HUES6 (cell line): ENCODE results near the gene HS1BP3.

Experiments used
- H3K27ac ChIP-seq: 2 replicates; pipeline ENCODE4 v1.7.0; 2013; ENCODE audit warnings: low read depth, mild to moderate bottlenecking, low read length, inconsistent platforms
- H3K27me3 ChIP-seq: 2 replicates; pipeline ENCODE4 v1.6.1; 2013; ENCODE audit warnings: low read length; ENCODE audit not compliant: control insufficient read depth, insufficient read depth
- H3K36me3 ChIP-seq: 2 replicates; pipeline ENCODE4 v1.6.1; 2013; ENCODE audit warnings: low read length; ENCODE audit not compliant: control insufficient read depth, insufficient read depth
- H3K4me1 ChIP-seq: 2 replicates; pipeline ENCODE4 v1.6.1; 2013; ENCODE audit warnings: low read length; ENCODE audit not compliant: control insufficient read depth, insufficient read depth
- H3K4me3 ChIP-seq: 2 replicates; pipeline ENCODE4 v1.5.1; 2013; ENCODE audit warnings: low read depth, low read length
- H3K9ac ChIP-seq: one replicate; pipeline ENCODE4 v1.6.1; 2013; ENCODE audit warnings: mild to moderate bottlenecking, low read length
- H3K9me3 ChIP-seq: 2 replicates; pipeline ENCODE4 v1.6.1; 2013; ENCODE audit warnings: low read depth, low read length; ENCODE audit not compliant: control insufficient read depth, insufficient read depth

The HS1BP3 gene

GRCh38 chr2:20595439-20596192, 55.3 kb downstream of the HS1BP3 start:
- Histone ChIP-seq H3K4me3 (no peak overlapping the region), H3K9ac (no peak overlapping the region), H3K9me3 (no peaks in the 10 kb centered on the region), H3K36me3 (no peaks in the 10 kb centered on the region), H3K27ac (no peak overlapping the region), H3K27me3 (no peaks in the 10 kb centered on the region), H3K4me1 (peaks cover 46% of the 10 kb centered on the region)

- Histone ChIP-seq H3K9ac (peak overlapping the region; percentile 18), H3K4me3 (no peak overlapping the region)
These were observed 55.9 kb downstream of the HS1BP3 start for GRCh38 chr2:20594957-20595356.

GRCh38 chr2:20594048-20594750, 56.7 kb downstream of the HS1BP3 start:
- no peaks in the 10 kb centered on the region for H3K9me3 ChIP-seq
- H3K27ac ChIP-seq, result no peak overlapping the region
- H3K36me3 ChIP-seq, result no peaks in the 10 kb centered on the region
- H3K4me1 ChIP-seq, result peaks cover 40% of the 10 kb centered on the region
- no peak overlapping the region for H3K4me3 ChIP-seq
- no peaks in the 10 kb centered on the region for H3K27me3 ChIP-seq
- H3K9ac ChIP-seq, result no peak overlapping the region

More at GRCh38 chr2:20594957-20595356, 55.9 kb downstream of the HS1BP3 start:
- H3K36me3 ChIP-seq, result no peaks in the 10 kb centered on the region
- no peaks in the 10 kb centered on the region for H3K9me3 ChIP-seq
- peaks cover 46% of the 10 kb centered on the region for H3K4me1 ChIP-seq
- H3K27ac ChIP-seq, result no peak overlapping the region
- no peaks in the 10 kb centered on the region for H3K27me3 ChIP-seq

GRCh38 chr2:20593072-20594034, 57.5 kb downstream of the HS1BP3 start:
- Histone ChIP-seq H3K36me3 (no peaks in the 10 kb centered on the region), H3K27me3 (no peaks in the 10 kb centered on the region), H3K4me1 (peaks cover 38% of the 10 kb centered on the region), H3K9ac (no peak overlapping the region), H3K27ac (no peak overlapping the region), H3K9me3 (no peaks in the 10 kb centered on the region), H3K4me3 (no peak overlapping the region)

- no peaks in the 10 kb centered on the region for H3K36me3 ChIP-seq
- no peak overlapping the region for H3K9ac ChIP-seq
- H3K27ac ChIP-seq, result no peak overlapping the region
- H3K27me3 ChIP-seq, result no peaks in the 10 kb centered on the region
- H3K9me3 ChIP-seq, result no peaks in the 10 kb centered on the region
- no peak overlapping the region for H3K4me3 ChIP-seq
- H3K4me1 ChIP-seq, result peaks cover 31% of the 10 kb centered on the region
These were observed 58.5 kb downstream of the HS1BP3 start for GRCh38 chr2:20592106-20593071.

GRCh38 chr2:20590704-20591515, 60.0 kb downstream of the HS1BP3 start:
- no peaks in the 10 kb centered on the region for H3K36me3 ChIP-seq

GRCh38 chr2:20589975-20590703, 60.8 kb downstream of the HS1BP3 start:
- no peak overlapping the region for H3K4me3 ChIP-seq
- no peaks in the 10 kb centered on the region; the same call in 1 of the 2 replicates for H3K27me3 ChIP-seq
- no peak overlapping the region for H3K9ac ChIP-seq
- H3K9me3 ChIP-seq, result no peaks in the 10 kb centered on the region
- no peaks in the 10 kb centered on the region for H3K36me3 ChIP-seq
- peaks cover 12% of the 10 kb centered on the region for H3K4me1 ChIP-seq
- H3K27ac ChIP-seq, result no peak overlapping the region

More at GRCh38 chr2:20590704-20591515, 60.0 kb downstream of the HS1BP3 start:
- H3K9ac ChIP-seq, result no peak overlapping the region
- no peak overlapping the region for H3K4me3 ChIP-seq
- no peaks in the 10 kb centered on the region for H3K9me3 ChIP-seq
- H3K27ac ChIP-seq, result no peak overlapping the region
- no peaks in the 10 kb centered on the region for H3K27me3 ChIP-seq
- peaks cover 17% of the 10 kb centered on the region for H3K4me1 ChIP-seq

- Histone ChIP-seq H3K27ac (no peak overlapping the region), H3K4me3 (no peak overlapping the region), H3K36me3 (no peaks in the 10 kb centered on the region), H3K9ac (no peak overlapping the region), H3K4me1 (peaks cover 18% of the 10 kb centered on the region), H3K27me3 (no peaks in the 10 kb centered on the region; the same call in 1 of the 2 replicates), H3K9me3 (no peaks in the 10 kb centered on the region)
These were observed 61.7 kb downstream of the HS1BP3 start for GRCh38 chr2:20588918-20589871.
